ENCODE measurements around the gene DVL1. TPM values are rescaled to one million over a fixed set of nuclear protein-coding genes. Genes with fewer than 3 reads are reported as not detected.
A peak's percentile ranks its signal among the peaks of the same experiment; 100 is the strongest.

The DVL1 gene
- total and polyA plus RNA-seq, 12 donors = 64.7 to 153 (median 79.7) TPM

DNA sequence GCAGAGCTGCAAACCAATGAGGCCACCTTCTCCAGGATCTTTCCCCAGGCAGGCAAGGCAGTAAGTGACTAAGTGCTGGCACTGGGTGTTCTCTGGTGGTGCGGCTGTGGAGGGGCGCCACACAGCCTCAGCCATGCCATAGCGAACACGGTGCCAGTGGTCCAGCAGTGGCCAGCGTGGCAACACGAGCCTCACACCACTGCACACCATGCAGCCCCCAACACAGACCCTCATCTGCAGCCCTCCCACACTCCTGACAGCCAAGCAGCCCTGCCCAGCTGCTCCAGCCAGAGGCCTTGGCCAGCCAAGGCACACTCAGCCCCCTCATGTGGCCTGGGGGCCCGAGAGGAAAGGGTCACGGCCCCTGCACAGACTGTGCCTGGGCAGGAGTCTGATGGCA is 27.7 kb downstream of the DVL1 start:
- DNase-seq (no peak), ATAC-seq (no peak)
- H3K4me1 ChIP-seq = peaks cover 10 to 69% (median 53%) of the 10 kb centered on the region in 9 donors
- no peak overlapping the region for H3K4me3 ChIP-seq
- WGBS, 2 donors = 87 to 89% methylated on average over 8 of the region's 8 CpGs
- intact Hi-C loops (cut with DNase I) = no loop called here
- peaks cover 0 to 56% (median 13%) of the 10 kb centered on the region in 9 donors for H3K36me3 ChIP-seq
- no peaks in the 10 kb centered on the region for H3K27me3 ChIP-seq
- TF ChIP-seq, protein P1, sequence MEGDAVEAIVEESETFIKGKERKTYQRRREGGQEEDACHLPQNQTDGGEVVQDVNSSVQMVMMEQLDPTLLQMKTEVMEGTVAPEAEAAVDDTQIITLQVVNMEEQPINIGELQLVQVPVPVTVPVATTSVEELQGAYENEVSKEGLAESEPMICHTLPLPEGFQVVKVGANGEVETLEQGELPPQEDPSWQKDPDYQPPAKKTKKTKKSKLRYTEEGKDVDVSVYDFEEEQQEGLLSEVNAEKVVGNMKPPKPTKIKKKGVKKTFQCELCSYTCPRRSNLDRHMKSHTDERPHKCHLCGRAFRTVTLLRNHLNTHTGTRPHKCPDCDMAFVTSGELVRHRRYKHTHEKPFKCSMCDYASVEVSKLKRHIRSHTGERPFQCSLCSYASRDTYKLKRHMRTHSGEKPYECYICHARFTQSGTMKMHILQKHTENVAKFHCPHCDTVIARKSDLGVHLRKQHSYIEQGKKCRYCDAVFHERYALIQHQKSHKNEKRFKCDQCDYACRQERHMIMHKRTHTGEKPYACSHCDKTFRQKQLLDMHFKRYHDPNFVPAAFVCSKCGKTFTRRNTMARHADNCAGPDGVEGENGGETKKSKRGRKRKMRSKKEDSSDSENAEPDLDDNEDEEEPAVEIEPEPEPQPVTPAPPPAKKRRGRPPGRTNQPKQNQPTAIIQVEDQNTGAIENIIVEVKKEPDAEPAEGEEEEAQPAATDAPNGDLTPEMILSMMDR (IDR thresholded peaks at IDR 0.05) = no peak
- no peaks in the 10 kb centered on the region for H3K9me3 ChIP-seq
- H3K27ac ChIP-seq = peak overlapping the region in 2 of 10 donors; percentile 4 to 10

DNA sequence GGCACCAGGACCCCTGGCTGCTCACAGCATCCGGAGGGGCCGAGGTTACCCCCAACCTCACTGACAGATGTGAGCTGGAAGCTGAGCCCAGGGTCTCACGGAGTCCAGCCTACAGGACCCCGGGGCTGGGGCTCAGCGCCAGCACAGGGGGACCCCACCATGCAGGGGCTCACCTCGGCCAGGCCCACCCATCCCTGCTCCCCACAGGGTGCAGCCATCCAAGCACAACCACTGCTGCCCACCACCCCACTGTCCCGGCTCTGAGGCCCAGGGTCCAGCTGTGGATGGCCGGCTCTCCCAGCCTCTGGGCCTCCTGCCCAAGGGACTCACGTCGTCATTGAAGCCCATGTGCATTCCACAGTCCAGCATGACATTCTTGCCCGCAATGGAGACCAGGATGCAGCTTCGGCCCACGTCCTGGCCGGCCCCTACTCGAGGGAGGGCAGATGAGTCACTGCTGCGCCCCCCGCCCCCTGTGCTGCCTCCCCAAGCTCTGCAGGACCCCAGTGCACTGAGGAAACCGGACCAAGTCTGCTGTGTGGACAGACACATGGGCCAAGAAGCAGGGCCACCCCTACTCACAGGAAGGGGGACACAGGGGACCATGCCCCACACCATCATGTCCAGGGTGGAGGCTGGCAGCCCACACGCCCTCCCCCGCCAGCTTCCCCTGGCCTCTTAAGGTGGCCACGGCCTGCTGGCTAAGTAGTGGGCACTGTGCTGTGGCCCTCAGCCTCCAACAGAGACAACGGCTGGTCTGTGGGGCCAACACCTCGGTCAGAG is 28.4 kb downstream of the DVL1 start:
- H3K27ac ChIP-seq = peak overlapping the region in 2 of 10 donors; percentile 4 to 10
- no peak overlapping the region for H3K4me3 ChIP-seq
- 69 to 73% methylated on average over 23 of the region's 23 CpGs for WGBS, 2 donors
- no peaks in the 10 kb centered on the region for H3K9me3 ChIP-seq
- TF ChIP-seq, protein P1 (IDR thresholded peaks at IDR 0.05) = no peak
- H3K4me1 ChIP-seq = peaks cover 5 to 62% (median 47%) of the 10 kb centered on the region in 9 donors
- H3K36me3 ChIP-seq = peaks cover 0 to 62% (median 17%) of the 10 kb centered on the region in 9 donors
- DNase-seq (no peak), ATAC-seq (no peak)
- intact Hi-C loops (cut with DNase I) = no loop called here
- H3K27me3 ChIP-seq = no peaks in the 10 kb centered on the region

DNA sequence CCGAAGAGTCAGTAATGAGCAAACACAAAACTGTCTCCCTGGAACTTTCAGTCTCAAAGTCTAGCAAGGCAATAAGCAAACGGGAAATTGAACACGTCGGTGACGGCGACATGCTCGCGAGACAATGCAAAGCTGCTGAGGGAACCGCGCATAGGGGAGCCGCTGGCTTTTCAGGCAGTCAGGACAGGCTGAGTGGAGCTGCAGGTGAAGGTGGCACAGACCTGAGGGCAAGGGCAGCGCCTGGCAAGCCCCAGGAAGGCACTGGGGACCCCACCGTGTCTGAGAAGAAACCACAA is 29.6 kb downstream of the DVL1 start:
- ATAC-seq = no peak
- WGBS, 2 donors = 87 to 95% methylated on average over 13 of the region's 13 CpGs
- Histone ChIP-seq H3K36me3 (peaks cover 0 to 71% (median 17%) of the 10 kb centered on the region in 9 donors), H3K4me1 (peaks cover 0 to 52% (median 38%) of the 10 kb centered on the region in 9 donors), H3K27me3 (no peaks in the 10 kb centered on the region), H3K27ac (peak overlapping the region in 1 of 10 donors; percentile 6), H3K4me3 (no peak overlapping the region), H3K9me3 (no peaks in the 10 kb centered on the region)
- TF ChIP-seq, protein P1 (IDR thresholded peaks at IDR 0.05) = no peak
- DNase-seq = no peak
- intact Hi-C loops (cut with DNase I) = no loop called here

DNA sequence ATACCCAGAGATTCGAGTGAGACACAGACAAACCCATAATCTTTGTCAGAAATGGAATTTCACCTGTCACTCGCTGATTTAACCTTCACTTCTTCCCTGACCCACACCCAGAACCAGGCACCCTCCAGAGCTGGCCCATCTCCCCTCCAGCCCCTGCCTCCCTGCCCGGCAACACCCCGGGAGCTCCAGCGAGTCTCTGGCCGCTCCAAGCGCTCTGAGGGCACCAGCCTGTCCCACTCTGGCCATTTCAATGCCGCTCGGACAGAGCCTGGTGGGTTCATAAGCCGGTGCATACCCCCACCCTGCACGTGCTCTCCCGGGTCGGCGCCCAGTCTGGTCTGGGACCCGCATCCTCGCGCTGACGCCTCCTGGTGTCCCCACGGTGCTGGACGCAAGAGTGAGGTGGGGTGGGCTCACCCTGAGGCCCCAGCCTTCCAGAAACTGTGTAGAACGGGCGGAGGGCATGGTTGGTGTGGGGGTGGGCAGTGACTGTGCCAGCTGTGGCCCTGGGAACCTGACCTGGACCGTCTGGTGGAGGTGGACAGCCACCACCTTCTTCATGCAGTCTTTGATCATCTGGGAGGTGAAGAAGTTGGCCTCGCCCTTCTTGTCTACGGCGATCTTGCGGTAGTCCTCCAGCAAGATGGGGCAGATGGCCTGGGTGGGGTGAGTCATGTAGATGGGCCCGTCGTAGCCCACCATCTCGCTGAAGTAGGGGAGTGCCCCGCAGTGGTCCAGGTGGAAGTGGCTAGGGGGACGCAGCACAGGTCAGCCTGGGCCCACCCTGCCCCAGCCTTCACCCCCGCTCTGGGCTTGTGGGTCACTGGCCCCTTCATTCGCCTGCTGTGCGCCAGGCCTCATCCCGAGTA is 30.2 kb downstream of the DVL1 start:
- 90% methylated on average over 36 of the region's 36 CpGs for WGBS, 2 donors
- Histone ChIP-seq H3K27me3 (no peaks in the 10 kb centered on the region), H3K36me3 (peaks cover 0 to 76% (median 23%) of the 10 kb centered on the region in 9 donors), H3K4me1 (peaks cover 0 to 52% (median 38%) of the 10 kb centered on the region in 9 donors), H3K27ac (peak overlapping the region in 8 of 10 donors; percentile 6 to 71 (median 34)), H3K9me3 (no peaks in the 10 kb centered on the region), H3K4me3 (no peak overlapping the region)
- TF ChIP-seq, protein P1 (IDR thresholded peaks at IDR 0.05) = no peak
- no peak for DNase-seq
- intact Hi-C loops (cut with DNase I) = no loop called here
- peak in 2 of 8 donors; percentile 1 to 10 for ATAC-seq
